GM19324 (cell line): ENCODE measurements around the gene C1QBP.
"Not testable (repeated sequence)": the region's sequence is repeated elsewhere in the genome, so short reads cannot be mapped to it uniquely, and the experiment has no call there.

ENCODE experiments used
- ATAC-seq: cut with Tn5 transposase; IDR thresholded peaks from one replicate; pipeline ENCODE4 v1.9.1; 2021; ENCODE audit warnings: mild to moderate bottlenecking, moderate library complexity; ENCODE audit not compliant: unreplicated experiment, low FRiP score

Gene C1QBP

GRCh38 chr17:5438716-5439445 lies at the start of gene C1QBP:
TSS of gene C1QBP (minus strand) at chr17:5439155. CDS start at chr17:5439073, 82 bp downstream.
- peak; percentile 82 for ATAC-seq

GRCh38 chr17:5488752-5489151 lies 49.8 kb upstream of the C1QBP start:
- ATAC-seq, result no peak

- ATAC-seq, result peak; percentile 84
Observed at GRCh38 chr17:5486206-5487124, 47.5 kb upstream of the C1QBP start, which contains the start of gene MIS12. TSS of gene MIS12 (plus strand) at chr17:5486566. CDS start at chr17:5488863, 2,297 bp downstream.

GRCh38 chr17:5485270-5486205 lies 46.6 kb upstream of the C1QBP start, which contains the start of gene DERL2:
TSS of gene DERL2 (minus strand) at chr17:5486178. CDS start at chr17:5486161, 17 bp downstream.
- ATAC-seq, result peak; percentile 33

GRCh38 chr17:5481451-5481850 lies 42.5 kb upstream of the C1QBP start:
- no peak for ATAC-seq

- no peak for ATAC-seq
Observed at GRCh38 chr17:5480962-5481361, 42.0 kb upstream of the C1QBP start.

GRCh38 chr17:5478992-5479391 lies 40.0 kb upstream of the C1QBP start:
- no peak for ATAC-seq

- no peak for ATAC-seq
Observed at GRCh38 chr17:5473906-5474305, 35.0 kb upstream of the C1QBP start.

- no peak for ATAC-seq
Observed at GRCh38 chr17:5472511-5472910, 33.6 kb upstream of the C1QBP start.

GRCh38 chr17:5468075-5468473 lies 29.1 kb upstream of the C1QBP start:
- no peak for ATAC-seq

GRCh38 chr17:5467416-5467815 lies 28.5 kb upstream of the C1QBP start:
- ATAC-seq, result no peak

- no peak for ATAC-seq
Observed at GRCh38 chr17:5466295-5466694, 27.3 kb upstream of the C1QBP start.

GRCh38 chr17:5464717-5465507 lies 26.0 kb upstream of the C1QBP start:
- ATAC-seq, result no peak

- no peak for ATAC-seq
Observed at GRCh38 chr17:5446786-5447185, 7.8 kb upstream of the C1QBP start.

- no peak for ATAC-seq
Observed at GRCh38 chr17:5444209-5444608, 5.3 kb upstream of the C1QBP start.

- ATAC-seq, result no peak
Observed at GRCh38 chr17:5443728-5444127, 4.8 kb upstream of the C1QBP start.

- peak; percentile 4 for ATAC-seq
Observed at GRCh38 chr17:5439446-5439764, 450 bp upstream of the C1QBP start.

GRCh38 chr17:5437721-5438317 lies 1.1 kb downstream of the C1QBP start:
- ATAC-seq, result no peak

GRCh38 chr17:5435781-5436315 lies 3.1 kb downstream of the C1QBP start:
- ATAC-seq, result not testable (repeated sequence)
